GM21737 (cell line): ENCODE results near the gene CNOT8.
"Not testable (repeated sequence)": the region's sequence is repeated elsewhere in the genome, so short reads cannot be mapped to it uniquely, and the experiment has no call there.

Experiments used
- ATAC-seq: cut with Tn5 transposase; IDR thresholded peaks from one replicate; pipeline ENCODE4 v1.9.1; 2021; ENCODE audit warnings: mild to moderate bottlenecking, moderate library complexity; ENCODE audit not compliant: unreplicated experiment

CNOT8 gene

DNA sequence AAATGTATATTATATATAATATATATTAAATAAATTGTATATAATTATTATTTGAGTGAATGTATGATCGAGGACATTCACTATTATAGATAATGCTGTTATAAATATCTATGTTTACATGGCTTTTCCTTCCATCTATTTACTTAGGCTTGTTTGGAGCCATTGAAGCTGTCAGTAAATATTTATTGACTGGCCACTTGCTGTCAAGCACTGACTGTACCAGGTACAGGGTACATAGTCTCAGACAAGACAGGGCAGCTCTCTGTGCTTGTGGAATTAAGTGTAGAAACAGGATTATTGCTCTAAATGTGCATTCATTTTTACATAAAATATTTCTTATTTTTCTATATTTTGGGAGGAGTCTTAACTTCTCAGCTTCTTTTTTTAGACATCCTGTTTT lies 24.4 kb upstream of the CNOT8 start:
- no peak for ATAC-seq

DNA sequence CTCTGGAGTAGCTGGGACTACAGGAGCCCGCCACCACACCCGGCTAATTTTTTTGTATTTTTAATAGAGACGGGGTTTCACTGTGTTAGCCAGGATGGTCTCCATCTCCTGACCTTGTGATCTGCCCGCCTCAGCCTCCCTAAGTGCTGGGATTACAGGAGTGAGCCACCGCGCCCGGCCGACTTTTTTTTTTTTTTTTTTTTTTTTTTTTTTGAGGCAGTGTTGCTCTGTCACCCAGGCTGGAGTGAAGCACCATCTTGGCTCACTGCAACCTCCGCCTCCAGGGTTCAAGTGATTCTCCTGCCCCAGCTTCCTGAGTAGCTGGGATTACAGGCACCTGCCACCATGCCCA lies 22.8 kb upstream of the CNOT8 start:
- not testable (repeated sequence) for ATAC-seq

DNA sequence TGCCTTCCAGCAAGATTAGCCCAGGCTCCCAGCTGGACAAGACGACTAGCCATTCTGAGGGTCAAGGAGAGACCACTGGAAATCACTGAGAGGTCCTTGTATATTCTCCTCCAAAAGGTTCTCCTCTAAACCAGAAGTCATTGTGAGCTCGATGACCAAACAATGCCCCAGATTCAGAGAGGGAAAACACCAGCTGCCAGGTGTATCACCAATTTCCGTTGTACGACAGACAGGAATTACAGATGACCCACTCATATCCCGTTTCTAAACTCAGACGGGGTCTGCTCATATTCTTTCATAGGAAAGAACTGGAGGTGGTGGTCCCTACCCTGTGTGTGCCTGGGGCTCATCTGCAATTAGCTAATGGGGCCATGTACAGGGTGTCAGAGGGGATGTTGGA lies 22.2 kb upstream of the CNOT8 start:
- ATAC-seq = no peak

DNA sequence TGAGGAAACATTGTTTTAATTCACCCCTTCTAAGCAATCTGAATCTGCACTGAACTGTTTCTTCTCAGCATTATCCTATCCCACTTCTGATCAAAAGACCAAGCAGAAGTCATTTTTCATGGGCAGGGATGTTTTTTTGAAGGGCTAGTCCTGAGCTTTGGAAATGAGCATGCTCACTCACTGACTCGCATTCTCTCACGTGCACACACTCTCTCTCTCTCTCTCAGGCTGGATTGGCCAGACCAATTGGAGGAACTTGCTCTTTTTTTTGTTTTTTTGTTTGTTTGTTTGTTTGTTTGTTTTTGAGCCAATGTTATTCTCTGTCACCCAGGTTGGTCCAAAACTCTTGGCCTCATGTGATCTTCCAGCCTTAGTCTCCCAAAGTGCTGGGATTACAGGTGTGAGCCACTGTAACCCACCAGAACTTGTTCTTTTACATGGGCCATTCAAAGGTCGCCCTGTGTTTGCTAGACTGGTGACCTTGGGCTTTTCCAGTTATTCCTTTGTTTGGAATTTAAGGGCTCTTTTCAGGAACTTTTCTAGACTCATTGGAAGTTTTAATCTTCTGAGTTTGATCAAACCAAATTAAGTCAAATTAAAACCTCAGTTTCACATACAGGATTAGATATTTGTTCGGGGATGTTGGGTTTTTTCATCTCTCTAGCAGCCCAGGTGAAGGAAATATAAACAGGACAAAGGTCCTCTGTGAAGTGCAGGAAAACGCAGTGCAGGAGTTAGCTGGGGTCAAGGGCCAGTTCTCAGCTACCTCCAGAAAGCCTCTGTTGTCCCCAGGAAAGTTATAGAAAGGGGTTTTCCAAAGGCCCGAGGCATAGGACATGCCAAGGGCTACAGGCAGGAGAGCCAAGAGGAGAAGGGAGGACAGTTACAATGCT lies 21.2 kb upstream of the CNOT8 start:
- ATAC-seq = no peak

DNA sequence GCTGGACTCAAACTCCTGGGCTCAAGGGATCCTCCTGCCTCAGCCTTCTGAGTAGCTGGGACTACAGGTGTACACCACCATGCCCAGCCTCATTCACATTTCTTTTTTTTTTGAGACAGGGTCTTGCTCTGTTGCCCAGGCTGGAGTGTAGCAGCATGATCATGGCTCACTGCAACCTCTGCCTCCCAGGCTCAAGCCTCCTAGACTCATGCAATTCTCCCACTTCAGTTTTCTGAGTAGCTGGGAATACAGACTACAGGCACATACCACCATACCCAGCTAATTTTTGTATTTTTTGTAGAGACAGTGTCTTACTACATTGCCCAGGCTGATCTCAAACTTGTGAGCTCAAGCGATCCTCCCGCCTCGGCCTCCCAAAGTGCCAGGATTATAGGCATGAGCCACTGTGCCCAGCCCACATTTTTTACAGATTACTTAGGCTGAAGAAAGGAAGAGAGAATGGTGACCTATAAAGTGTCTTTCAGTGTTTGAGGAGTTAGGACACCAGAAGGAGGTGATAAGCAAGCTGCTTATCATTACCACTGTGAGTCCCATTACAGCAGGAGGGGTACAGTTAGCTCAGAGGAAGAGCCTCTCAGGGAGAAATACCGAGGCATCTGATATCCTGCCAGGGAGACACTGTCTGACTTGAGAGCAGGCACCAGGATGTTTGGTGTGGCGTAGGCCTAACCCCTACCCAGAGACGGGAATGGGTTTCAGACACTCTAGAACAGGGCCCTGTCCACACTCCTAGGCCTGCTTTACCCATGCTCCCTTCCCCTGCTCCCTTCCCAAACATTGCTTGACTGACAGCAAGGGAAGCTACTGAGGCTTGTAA lies 17.8 kb upstream of the CNOT8 start:
- ATAC-seq = no peak

DNA sequence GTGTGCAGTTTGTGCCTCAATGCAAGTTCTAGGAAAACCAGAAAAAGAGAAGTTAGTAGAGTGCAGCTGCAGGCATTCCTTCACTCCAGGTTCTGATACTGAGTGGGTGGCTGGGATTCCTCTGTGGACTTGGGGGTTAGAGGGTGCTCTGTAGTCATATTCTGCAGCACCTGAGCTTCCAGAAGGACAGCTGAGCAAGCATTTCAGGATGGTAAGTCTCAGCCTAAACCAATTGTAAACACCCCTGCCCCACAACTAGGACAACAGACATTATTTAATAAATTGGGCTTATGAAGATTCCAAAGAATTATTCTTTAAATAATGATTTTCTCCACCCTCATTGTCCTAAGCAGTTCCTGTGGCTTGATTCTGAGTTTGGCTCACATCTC lies 17.2 kb upstream of the CNOT8 start:
- no peak for ATAC-seq

DNA sequence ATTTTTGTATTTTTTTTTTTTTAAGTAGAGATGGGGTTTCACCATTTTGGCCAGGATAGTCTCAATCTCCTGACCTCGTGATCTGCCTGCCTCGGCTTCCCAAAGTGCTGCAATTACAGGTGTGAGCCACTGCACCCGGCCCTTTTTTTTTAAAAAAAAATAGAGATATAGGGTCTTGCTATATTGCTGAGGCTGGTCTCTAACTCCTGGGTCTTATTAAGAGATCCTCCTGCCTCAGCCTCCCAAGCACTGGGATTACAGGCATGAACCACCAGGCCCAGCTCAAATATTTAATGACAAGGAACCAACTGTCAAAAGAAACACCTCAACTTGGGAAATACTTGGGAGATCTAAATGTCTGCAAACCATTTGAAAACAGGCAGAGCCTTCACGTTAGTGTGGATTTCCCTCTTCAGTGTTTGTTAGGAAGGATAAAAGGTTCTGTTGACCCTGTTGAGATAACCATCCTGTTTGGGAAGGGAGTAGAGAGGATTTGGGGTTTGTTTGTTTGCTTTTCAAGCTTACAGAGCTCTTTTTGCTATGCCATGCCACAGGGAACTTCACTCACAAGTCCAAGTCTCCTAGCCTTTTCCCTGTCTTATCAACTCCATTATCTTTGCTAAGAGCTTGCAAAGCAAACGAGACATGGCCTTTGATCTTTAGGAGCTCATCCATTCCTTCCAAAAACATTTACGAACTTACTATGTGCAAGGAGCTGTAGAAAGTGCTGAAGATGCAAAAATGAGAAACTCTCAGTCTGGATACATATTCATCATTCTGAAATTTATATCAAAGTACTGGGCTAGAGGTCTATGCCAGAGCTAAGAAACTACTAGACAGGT lies 15.5 kb upstream of the CNOT8 start:
- no peak for ATAC-seq

DNA sequence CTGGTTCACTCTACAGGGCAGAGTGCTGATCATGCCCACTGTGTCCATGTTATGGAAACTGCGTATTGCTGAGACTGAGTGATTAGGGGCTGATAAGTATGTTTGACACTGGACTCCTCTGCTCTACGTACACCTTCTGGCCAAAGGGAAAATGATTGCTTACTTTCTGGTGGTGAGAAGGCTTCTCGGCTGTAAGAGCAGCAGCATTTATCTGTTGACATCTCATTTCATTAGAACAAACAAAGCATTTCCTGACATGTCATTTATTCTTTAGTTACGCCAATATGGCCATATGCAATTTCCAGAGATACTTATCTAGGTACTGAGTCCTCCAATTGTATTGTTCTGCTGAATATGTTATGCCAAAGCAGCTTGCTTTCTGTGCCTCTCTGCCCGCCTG lies 13.6 kb upstream of the CNOT8 start:
- no peak for ATAC-seq

DNA sequence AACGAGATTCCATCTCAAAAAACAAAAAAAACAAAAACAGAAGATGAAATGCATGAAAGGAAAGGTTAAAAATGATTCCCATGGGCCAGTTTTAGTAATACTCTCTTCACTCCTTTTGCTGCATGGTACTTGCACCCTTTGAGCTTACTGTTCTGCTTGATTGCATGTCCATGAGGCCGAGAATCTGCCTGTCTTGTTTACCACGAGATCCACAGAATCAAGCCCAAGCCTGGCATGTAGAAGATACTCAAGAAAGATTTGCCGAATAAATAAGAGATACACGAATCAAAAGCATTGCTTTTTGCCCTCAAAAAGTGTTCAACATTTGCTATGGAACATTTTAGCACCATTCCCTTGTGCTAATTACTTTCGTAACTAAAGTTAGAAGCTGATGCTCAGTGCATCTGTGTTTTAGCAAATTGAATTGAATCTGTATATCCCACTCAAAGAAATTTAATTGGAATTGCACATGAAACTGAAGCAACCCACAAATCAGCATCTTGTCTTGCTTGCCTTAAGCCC lies 9.1 kb upstream of the CNOT8 start:
- no peak for ATAC-seq

DNA sequence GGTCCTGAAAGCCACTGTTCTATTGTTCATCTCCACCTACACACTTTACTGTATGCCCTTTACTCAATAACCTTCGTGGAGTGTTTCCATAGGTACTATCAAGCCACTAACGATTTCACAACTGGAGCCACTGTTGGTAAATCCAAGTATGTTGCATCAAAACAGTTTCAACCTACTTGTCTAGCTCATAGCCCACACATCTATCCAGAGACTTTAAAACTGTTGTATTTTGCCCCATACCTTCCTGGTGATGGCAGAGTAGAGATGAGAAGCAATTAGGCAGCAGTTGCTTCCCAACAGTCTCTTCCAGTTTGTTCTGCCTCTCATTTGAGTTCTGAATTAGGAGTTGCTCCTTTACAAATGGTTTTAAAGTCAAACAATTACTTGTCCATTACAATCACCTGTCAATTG lies 8.6 kb upstream of the CNOT8 start:
- ATAC-seq = no peak

DNA sequence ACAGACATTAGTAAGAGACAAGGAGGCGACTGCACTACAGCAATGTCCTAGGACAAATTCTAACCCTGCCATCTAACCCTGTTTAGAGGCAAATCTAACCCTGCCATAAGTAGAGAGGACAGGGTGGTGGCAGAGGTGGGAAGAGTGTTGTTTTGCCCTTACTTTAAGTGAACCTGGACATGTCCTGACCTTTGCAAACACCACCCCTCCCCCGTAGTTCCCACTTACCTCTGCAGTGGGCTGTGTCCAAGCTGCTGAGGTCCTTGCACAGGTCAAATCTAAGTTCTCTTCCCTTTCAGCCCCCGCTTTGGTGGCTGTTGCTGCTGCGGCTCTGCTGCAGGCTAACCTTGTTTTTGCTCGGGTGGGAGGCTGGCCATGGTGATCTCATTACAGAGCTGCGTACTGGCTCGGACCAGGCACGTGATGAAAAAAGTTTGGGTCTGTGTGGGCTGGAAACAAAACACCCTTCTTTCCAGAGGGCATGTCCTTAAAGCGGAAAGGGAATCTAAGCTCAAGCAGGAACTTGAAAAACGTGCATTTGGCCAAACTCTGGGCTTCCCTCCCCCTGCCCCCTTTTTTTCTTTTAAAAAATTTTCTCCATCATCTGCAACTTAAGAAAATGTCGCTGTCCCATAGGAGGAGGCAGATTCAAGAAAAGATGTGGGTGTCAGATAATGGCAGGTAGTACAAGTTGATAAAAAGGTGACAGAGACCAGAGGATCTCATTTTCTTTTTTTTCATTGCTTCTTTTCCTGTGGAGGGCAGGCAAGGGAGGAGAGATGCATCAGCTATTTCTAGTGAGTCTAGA lies 8.0 kb upstream of the CNOT8 start, which contains the start of gene FAXDC2:
FAXDC2 (minus strand) TSS at position 349 of the 808 bp plus-strand sequence. CDS start 12,425 bp downstream, outside the sequence.
- ATAC-seq = no peak

DNA sequence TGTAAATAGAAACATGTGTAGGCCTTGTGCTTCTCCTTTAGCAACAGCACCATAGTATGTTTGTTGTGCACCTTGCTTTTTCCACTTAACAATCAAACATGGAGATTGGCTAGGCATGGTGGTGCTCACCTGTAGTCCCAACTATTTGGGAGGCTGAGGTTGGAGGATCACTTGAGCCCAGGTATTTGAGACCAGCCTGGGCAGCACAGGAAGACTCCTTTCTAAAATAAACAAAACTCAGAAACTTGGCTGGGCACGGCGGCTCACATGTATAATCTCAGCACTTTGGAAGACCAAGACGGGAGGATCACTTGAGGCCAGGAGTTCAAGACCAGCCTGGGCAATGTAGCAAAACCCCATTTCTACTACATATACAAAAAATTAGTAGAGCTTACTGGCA lies 7.1 kb upstream of the CNOT8 start:
- no peak for ATAC-seq

DNA sequence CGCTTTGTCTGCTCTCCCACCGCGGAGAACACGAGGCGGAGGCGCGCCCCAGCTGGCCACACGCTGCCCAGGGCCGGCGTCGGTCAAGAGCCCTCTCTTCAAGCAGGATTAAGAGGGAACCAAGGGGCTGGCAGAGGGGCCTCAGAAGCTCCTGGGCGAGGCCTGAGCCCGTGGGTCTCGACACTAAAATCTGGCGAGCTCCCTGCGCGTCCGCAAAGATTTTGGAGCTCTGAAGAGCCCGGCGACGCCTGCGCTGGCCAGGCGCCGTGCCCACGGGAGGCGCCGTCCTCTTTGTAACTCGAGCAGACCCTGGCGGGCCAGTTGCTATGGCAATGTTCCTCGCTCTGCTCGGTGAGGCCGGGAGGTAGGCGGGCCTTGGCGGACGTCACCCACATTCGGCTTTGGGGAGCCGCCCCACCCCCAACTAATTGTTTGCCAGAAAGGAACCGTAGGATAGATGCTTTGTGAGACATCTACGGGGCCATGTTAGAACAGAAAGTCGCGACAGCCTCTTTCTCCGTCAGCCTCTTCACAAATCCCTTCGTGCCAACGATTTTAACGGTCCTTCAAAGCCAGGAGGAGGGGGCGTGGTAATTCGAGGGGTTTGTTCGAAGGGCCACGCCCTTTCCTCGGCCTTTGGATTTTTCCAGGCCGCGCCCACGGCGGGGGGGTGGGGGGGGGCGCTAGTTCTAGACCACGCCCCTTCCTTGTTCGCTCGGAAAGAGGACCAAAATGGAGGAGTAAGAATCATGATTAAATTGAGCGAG lies 714 bp upstream of the CNOT8 start:
- ATAC-seq = peak; percentile 59

DNA sequence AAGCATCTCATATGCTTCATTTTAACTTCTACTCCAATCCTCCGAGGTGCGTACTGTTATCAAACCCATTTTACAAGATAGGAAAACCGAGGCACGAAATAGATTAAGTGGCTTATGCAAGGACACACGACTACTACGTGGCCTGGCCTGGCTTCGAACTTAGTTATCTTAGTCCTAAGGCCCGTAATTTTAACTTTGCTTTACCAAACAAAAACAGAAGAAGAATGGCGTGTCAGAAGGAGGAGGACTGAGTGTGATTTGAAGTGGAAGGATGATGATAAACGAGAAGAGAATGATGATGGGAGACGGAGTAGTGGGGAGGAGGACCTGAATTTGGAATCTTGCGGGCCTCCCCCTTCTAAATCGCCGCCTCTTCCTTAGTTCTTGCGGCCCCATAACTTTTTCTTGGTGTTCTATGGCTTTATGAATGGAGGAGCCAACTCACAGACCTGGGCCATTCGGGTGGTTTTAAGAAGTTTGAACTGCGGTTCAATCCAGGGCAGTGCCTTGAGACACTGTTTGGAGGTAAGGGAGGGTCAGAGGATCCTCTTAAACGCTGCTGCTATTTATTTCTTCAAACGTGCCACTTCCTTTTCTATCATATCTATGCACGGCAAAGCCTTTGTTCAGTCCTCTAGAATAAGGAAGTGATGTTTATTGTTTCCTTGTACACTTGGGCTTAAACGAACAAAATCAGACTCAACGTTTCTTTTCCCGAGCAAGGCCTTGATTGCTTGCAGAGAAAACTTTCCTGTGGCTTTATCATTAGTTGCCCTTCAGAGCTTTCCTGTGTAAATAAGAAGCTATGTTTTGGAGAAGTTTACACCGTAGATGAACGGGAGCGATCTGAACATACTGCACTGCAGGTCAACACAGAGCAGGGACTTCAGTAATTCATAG lies 795 bp downstream of the CNOT8 start:
- ATAC-seq = no peak

DNA sequence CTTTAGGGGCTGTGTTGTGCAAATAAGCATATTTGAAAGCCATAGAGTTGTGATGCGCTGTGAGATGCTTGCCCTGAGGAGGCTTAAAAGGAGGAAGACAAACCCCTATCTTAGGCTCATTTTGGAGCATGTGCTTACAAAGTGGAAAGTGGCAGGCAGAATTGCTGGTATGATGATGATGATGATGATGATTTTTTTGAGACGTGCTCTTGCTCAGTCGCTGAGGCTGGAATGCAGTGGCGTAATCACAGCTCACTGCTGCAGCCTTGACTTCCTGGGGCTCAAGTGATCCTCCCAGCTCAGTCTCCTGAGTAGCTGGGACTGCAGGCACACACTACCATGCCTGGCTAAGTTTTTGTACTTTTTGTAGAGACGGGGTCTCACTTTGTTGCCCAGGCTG lies 1.7 kb downstream of the CNOT8 start:
- no peak for ATAC-seq

DNA sequence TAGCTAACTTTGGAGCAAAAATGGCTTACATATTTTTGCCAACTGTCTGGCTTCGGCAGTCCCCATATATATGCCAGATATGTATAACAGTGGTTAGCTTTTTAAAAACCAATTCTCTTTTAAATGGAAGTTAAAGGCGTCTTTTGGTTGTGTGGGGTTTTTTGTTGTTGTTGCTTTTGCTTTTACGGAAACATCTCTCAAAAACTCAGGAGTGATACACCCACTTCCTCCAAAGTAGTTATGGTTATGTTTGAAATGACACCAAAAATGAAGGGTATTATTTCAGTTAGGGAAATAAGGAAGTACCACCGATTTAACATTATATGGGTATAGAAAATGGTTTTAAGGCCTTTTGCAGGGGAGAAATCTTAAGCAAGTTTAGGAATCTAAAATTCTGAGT lies 2.3 kb downstream of the CNOT8 start:
- ATAC-seq = no peak

DNA sequence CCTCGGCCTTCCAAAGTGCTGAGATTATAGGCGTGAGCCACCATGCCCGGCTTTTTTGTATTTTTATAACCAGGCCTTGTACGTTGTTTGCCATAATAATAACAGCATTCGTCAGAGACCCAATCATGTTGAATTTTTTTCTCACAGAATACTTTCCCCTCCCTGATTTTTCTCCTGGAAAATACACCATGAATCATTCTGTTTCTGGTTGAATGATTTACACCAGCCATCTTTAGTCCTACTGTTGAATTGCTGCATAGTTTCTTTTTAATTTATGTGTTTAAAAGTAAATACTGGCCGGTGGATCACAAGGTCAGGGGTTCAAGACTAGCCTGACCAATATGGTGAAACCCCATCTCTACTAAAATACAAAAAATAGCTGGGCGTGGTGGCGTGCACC lies 3.5 kb downstream of the CNOT8 start:
- ATAC-seq = no peak

DNA sequence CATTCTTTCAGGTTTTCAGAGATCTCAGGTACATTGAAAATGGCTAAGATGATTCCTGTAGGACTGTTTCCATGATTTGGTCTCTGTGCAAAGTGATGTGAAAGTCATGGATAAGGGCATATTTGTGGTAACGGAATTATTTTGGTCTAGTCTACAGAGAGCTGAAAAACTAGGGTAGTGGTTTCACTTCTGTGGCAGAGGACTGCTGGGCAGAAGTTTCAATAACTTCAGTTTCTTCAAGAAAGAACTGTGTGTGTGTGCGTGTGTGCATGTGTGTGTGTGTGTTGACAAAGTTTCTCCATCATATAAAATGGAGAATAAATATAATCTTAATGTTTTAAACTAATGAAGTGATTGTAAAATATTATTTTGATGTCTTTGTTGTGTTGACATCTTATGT lies 4.3 kb downstream of the CNOT8 start:
- ATAC-seq = no peak
